NCI-H69 (cell line): ENCODE data around the gene KRT10.
"Not testable (repeated sequence)": the region's sequence is repeated elsewhere in the genome, so short reads cannot be mapped to it uniquely, and the experiment has no call there.

Experiments
- DNase-seq: peaks from one replicate; lab custom pipeline; 2025; lab: John Stamatoyannopoulos, UW

The KRT10 gene

DNA sequence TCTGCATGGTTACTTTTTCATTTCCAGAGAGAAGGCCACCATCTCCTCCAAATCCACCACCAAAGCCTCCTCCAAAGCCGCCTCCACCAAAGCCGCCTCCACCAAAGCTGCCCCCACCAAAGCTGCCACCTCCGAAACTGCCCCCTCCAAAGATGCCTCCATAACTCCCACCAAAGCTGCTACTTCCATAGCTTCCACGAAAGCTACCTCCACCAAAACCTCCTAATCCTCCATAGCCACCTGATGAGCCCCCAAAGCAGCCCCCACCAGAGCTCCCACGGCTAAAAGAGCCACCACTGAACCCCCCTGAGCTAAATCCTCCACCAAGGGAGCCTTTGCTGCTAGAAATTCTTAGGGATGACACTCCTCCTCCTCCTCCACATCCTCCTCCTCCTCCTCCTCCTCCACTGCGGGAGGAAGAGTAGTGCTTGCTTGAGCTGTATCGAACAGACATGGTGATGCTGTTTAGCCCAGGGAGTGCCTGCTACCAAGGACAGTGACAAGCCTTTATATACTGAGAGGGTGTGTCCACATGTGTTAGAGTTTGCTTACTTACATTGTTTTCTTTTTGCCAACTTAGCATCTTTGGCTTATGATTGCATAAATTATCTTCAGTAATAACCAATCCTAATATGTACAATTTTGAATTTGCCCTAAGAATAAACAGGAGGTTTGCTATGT lies at the start of gene KRT10:
TSS of gene KRT10 (minus strand) at position 483 of the 681 bp plus-strand sequence. CDS start at position 454, 29 bp downstream.
- no peak for DNase-seq

DNA sequence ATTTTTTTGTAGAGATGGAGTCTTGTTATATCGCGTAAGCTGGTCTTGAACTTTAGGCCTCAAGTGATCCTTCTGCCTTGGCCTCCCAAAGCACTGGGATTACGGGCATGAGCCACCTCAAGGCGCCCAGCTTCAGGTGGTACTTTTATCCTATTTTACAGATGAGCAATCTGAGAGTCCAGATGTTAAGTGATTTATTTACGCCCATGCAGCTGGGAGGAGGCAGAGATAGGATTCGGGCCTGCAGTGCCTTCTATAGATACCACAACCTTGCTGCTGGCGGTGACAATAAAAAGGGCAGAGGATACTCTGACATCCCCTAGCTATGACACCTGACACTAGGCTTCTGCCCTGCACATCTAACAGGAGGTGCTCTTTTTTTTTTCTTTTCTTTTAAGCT lies 48.9 kb upstream of the KRT10 start:
- DNase-seq: no peak

DNA sequence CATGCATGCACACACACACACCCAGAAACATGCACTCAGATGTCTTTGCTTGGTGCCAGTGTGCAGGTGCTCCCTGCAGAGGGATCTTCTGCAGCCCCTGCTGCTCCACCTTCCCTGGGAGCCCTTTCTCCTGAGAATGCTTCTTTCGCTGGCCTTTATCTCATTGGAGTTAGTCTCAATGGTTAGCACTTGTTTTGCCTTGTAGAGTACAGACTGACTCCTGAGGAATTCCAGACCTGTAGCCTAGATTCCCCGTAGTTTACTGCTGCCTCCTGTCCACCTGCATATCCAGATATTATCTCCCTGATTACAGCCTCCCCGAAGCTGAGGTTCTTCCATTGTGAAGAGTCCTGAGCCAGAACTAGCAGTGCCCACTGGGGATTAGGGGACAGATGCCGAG lies 47.7 kb upstream of the KRT10 start:
- no peak for DNase-seq

DNA sequence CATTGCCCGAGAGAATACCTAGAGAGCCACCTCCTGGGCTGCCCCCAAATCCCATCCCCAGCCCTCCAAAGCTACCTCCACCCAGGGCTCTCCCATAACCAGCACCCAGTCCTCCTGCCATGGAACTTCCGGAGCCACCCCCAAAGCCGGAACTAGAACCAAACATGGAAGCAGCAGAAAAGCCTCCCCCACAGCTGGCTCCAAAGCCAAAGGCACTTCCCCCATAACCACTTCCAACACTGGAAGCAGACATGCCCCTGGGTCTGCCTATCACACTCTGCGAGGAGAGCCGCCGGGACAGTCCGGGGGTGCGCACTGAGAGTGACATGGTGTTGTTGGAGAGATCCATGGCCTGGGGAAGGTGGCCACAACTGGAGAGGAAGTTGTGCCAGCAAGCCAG lies 44.4 kb upstream of the KRT10 start, which contains the start of gene KRT12:
TSS of gene KRT12 (minus strand) at position 386 of the 400 bp plus-strand sequence. CDS start at position 349, 37 bp downstream.
- DNase-seq: no peak

DNA sequence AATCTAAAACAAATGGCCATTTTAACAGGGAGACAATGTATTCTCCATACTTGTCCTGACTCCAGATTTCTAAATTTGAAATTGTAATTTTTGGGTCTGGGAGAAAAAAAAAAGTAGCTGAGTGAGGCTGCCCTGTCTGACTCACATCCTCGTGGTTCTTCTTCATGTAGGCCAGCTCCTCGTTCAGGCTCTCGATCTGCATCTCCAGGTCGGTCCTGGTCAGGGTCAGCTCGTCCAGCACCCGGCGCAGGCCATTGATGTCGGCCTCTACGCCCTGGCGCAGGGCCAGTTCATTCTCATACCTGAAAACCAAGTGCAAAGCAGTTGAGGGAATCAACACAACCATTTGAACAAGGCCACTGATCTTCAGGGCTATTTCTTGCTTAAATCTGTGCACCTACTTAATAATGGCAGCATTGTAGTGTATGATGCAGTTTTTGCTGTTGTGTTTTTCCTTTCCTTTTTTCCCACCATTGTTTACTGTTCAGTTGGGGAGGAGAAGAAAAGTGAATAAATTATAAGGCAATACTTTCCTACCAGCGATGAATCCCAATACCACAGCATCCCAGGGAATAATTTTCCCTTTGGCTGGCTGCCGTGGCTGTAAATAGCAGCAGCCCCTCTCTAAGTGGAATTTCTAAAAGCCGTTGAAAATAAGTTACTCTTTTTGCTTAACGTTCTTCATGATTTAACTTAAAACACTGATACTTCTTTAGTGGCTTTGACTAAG lies 42.4 kb upstream of the KRT10 start:
- no peak for DNase-seq

DNA sequence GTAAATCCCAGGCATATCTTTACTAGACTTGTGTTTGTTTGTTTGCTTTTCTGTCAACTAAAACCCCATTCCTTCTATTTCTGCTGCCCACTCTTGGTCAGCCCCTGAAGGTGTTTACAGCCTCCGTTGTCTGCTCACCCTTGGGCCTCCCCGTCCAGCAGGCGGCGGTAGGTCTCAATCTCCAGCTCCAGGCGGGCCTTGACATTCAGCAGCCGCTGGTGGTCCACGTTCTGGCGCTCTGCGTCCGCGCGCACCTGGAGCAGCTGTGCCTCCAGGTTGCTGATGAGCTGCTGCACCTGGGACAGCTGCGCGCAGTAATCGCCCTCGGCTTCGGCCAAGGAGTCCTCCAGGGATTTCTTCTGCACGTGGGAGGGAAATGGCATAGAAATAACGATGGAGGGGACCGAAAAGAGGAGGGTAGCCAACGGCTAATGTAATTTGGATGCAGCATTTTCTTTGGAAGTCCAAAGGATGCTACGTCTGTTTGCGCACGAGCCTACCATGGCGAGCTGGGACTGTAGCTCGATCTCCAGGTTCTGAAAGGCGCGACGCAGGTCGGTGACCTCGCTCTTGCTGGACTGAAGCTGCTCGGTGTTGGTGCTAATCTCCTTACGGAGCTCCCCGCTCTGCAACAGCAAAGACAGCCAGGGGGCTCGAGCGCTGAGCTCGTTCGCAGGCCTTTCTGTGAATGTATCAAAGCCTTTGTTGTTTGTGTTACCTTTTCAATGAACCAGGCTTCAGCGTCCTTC lies 40.7 kb upstream of the KRT10 start:
- DNase-seq: peak; percentile 62

DNA sequence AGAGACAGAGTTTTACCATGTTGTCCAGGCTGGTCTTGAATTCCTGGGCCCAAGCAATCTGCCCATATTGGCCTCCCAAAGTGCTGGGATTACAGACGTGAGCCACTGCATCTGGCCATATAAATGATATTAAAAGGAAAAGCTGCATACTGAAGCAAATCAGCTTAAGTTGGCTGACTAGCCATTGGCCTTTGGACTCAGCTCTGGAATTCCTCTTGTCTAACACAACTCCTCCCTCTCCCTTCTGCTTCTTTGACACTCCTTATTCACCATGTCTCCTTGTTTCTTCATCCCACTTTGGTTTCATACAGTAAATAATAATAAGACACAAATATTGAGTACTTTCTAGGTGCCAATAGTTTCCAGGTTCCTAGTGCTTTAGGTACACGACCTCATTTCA lies 37.1 kb upstream of the KRT10 start:
- no peak for DNase-seq

DNA sequence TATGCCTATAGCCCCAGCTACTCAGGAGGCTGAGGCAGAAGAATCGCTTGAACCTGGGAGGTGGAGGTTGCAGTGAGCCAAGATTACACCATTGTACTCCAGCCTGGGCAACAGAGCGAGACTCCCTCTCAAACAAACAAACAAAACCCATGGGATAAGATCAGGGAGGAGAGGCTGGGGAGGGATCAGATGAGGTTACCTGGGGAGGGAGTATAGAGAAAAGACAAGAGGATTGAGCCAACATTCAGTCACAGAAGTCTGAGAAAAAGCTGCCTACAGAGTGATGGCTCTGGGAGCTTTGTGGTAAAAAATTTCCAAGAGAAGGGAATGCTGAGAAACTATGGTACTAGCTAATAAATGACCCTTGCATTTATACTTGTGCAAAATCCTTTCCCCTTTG lies 36.3 kb upstream of the KRT10 start:
- DNase-seq: not testable (repeated sequence)

DNA sequence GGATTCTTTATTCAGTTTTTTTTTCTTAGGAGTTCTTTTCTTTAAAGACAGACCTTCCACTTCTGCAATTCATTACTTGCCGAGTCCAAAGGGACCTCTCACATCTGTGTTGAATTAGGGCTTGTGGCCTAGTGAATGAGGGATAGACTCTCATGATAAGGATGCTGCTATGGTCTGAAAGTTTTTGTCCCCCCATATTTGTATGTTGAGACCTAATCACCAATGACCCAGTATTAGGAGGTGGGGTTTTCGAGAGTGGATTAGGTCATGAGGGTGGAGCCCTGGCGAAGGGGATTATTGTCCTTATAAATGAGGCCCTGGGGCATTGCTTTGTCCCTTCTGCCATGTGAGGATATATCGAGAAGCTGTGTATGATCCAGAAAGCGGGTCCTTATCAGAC lies 35.1 kb upstream of the KRT10 start:
- DNase-seq: no peak

DNA sequence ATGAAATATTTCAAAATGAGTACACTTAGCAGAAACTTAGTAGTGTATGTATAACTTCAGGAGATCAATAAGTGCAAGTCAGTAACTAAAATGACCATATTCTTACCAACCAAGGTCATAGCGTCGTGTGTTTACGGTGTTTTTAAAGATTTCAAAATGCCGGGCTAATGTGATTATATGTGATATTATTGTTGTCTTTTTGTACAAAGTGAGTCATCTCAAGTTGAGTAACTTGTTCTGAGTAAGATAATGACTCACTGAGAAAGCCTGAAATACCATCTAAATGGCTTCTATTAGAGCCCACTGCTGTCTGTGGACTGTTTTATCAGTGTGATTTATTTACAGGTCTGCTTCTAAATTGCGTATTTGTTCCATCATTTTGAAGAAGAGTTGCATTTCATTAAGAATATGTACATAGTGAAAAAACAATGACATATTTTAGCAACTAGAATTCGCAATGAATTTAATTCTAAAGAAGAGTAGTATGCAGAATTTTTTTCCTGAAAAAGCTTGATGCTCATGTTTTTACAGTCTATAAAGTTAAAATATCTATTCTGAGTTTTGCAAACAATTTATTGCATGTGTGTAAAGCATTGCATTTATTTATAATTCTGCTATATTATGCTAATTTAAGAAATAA lies 31.9 kb upstream of the KRT10 start:
- DNase-seq: no peak

DNA sequence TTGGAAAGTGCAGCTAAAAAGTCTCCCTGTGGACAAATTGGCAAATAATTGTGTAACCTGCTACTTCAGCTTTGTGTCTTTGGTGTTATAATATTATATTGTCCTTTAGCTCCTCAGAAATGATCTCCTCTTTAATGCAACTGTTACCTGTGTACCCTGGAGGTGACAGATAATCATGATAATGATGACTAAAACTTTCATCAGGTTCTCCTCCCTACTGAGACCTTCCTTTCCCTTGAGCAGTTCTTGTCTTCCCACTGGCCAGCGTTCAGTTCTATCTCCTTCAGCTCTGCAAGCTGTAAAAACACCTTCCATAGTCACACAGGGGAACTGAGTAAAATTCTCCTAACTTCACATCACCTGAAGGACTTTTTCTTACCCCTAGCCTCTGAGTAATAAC lies 29.9 kb upstream of the KRT10 start:
- DNase-seq: no peak

DNA sequence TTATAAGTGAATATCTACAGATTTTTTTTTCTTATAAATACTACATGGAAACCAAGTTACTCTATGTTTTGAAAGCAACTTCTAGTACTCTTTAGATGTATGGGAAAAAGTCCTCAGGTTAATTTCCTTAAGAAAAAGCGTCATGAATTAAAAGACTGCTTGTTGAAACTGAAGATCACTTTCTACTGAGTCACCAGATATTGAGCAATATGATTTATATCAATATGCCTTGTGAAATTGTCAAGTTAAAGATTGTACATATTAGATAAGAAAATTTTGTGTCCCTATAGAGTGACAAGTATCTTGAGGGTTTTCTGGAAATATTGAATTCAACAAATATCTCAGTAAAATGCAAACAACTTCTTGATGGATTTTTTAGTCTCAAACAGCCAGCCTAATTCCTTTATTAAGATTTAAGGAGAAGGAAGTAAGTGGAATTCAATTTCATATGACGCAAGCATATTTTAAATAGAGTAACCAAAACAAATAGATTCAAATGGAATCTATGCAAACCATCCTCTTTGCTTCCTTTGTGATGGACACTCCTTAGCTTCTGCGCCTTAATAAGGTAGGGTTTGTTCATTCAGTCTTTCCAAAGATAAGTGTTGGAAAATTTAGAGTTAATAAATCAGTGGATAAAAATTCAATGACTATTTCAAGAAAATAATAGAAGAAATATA lies 28.0 kb upstream of the KRT10 start:
- DNase-seq: no peak

DNA sequence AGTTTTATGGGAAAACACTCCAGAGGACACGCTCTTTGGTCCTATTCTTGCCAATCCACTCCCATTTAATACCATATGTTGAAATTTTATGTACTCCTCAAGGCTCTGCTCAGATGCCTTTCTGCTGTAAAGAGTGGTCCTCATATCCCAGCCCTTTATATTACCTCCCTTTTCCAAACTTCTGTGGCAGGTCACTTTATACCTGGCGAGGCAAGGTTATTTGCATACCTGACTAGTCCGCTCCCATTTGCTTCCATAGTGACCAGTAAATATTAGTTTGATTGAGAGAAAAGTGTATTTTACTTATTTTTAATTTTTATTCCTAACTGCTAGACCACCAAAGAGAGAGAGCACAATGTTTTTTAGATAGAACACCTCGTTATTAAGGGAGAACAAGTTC lies 27.3 kb upstream of the KRT10 start:
- no peak for DNase-seq

DNA sequence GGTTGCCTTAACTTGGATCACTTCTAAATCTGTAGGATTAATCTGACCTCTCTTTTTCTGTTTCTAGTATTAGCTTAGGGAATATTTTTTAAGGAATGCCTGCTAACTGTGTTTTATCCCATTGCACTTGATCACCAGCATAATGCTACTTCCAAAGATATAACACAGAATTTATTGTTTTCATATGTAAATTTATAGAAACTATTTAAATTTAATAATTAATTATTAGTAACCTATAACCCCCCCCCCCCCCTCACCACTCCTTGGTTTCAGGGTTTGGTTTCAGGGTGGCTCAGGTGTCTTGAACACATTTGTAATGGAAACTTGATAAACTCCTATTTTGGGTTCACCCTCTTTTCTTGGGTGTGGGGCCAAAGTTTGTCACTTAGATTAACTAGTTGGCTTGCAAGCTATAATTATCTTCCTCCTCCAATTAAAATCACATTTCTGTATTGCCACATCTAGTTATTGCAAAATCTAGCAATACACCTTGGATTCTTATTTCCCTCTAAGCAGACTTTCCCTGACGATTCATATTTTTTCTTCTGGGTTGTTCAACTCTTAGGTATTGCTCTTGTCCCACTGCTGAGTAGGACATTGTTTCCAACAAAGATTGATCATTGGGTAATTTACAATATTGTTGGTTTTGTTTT lies 26.3 kb upstream of the KRT10 start:
- no peak for DNase-seq

DNA sequence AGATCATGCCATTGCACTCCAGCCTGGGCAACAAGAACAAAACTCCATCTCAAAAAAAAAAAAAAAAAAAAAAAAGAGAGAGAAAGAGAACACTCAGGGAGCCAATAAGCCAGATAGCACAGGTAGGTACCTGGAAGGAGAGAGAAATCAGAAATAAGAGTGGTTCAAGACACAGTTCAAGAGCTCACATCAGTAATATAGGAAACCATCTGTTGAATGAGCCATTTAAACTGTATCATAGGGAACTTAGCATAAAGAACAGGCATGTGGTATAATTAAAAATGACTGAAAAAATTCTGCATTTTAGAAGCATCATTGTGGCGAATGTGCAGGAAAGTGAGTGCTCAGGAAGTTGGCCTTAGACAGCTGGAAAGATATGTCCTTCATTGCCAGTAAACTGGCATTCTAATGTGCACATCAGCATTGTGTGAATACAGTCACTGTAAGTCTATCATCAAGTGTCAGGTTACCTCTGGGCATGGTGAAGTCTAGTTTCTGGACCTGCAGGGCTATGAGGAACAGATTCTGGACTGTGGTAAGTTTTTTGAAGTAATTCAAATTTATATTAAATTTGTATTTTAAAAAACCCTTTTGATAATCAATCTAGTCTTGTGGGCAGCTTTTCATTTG lies 24.2 kb upstream of the KRT10 start:
- DNase-seq: peak; percentile 23

DNA sequence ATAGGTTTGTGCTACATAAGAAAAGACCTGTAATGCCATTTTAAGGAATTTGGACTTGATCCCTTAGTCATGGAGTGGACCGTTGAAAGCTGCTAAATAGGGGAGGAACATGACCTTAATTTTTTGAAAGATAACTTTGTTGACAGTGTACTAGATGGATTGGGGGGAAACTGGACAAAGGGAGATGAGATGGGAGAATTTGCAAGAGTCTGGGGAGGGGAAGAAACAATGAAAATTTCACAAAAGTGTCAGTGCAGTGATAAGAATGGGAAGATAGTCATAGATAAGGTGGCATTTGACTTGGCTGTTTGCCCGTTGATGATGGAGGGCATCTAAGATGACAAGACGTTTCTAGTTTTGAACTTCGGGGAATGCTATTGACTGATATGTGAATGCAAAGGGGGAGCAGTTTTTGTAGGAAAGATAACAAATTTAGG lies 22.3 kb upstream of the KRT10 start:
- no peak for DNase-seq

DNA sequence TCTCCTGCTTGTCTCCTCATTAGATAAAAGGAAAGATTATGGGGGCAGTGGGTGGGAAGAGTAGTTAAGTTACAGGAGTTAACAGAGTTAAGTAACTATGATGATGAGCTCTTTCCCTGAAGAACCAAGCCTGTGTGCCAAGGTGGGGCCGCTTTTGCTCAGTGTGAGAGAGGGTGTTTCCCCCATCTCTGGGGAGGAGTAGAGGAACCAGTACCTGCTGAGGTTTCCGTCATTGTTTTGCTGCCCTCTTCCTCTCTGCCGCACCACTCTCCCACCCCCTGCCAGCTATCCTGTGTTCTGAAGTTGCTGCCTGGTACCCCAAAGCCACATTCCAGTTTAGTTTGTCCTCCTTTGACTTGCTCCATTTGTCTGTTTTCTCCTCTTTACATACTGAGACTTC lies 20.8 kb upstream of the KRT10 start:
- no peak for DNase-seq

DNA sequence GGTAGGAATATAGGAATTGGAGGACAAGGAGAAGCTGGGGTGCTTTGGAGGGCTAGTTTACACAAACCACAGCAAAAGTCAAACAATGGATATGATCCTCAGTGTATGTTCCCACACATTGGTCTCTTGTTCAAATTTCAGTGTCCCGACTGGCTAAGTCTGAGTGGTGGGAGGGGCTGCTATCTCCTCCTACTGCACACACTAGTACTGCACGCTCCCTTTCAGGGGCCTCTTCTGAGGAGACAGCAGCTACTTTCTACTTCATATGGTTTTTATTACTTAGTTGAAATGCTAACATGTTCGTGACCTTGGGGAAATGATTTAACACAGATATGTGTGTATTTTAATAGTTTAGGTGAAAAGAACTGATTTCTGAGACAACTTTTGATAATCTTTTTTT lies 18.8 kb upstream of the KRT10 start:
- no peak for DNase-seq

DNA sequence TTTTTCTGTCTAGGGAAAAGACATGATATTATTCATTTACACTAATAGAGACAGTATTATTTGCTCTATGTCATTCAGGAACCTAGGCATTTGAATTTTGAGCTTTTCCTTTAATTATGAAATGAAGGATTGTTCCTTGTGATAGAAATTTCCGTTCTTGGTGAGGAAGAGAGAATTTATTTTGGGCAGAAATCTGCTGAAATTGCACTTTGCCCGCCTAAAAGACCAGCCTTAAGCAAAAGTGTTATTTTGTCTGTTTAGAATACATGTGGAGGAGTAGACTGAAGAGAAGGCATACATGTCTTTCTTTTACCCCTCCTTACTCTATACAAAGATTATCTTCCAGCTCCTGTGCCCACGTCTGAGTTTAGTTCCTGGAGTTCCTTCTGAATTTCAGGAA lies 16.8 kb upstream of the KRT10 start:
- DNase-seq: no peak

DNA sequence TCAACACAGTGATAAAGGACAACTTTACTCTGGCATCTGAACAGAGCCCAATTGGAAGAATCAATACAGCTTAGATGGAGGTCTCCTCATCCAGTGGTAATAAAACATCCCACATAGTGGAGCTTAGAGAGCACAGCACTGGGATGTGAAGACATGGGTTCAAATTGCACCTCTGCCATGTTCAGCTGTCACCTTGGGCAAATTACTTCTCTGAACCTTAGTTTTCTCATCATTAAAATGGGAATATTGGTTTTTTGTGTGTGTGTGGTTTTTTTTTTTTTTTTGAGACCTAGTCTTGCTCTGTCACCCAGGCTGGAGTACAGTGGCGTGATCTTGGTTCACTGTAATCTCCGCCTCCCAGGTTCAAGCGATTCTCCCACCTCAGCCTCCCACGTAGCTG lies 13.6 kb upstream of the KRT10 start:
- no peak for DNase-seq

DNA sequence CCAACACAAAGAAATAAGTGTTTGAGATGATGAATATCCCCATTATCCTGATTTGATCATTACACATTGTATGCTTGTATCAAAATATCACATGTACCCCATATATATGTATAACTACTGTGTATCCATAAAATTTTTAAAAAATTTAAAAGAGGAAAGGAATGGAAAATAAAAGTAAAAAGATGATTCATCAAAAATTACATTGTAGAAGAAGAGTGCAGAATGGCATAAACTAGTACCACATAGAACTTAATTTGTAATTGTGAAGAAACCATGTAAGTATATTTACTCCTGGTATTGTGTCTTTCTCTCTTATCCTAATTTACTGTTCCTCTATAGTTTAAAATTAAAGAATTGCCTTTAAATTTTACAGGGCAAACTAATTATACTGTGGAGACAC lies 11.5 kb upstream of the KRT10 start:
- DNase-seq: no peak
